IPS-NIHi7 (cell line): Measurements from ENCODE around the gene ZDHHC8.

Source experiments
- DNase-seq: peaks from one replicate; pipeline ENCODE4 v3.0.0; 2012; ENCODE audit warnings: mixed read lengths; ENCODE audit errors: extremely low spot score

The ZDHHC8 gene

DNA sequence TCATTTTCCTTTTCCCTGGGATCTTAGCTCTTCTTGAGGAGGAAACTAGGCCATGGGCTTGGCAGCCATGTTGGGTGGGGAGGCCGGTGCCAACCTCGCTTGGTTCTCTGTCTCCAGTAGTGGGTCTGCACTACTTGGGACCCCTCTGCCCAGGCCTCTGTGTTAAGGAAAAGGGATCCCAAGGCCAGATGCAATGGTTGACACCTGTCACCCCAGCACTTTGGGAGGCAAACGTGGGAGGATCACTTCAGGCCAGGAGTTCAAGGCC is 1.9 kb upstream of the ZDHHC8 start:
- no peak for DNase-seq

DNA sequence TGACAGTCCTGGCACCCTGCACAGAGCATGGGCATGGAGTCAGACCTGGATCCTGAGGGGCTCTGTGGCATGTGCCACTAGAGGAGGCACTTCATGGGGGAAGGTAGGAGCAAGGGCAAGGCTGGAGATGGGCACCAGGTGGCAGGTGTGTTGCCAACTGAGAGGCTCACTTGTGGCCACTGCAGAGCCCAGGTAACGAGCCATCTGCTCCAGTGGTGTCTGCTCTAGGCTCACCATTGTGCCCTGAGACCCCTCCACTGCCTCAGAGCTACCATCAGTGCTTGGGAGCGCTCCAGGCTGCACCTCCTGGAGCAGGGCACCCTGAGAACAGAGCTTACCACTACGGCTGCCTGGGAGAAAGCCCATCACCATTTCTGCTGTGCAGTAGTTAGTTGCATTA is 1.3 kb upstream of the ZDHHC8 start:
- no peak for DNase-seq

GRCh38 chr22:20130731-20131596 is 640 bp upstream of the ZDHHC8 start:
- peak; percentile 81 for DNase-seq

GRCh38 chr22:20131859-20132685 is 468 bp downstream of the ZDHHC8 start:
- no peak for DNase-seq

DNA sequence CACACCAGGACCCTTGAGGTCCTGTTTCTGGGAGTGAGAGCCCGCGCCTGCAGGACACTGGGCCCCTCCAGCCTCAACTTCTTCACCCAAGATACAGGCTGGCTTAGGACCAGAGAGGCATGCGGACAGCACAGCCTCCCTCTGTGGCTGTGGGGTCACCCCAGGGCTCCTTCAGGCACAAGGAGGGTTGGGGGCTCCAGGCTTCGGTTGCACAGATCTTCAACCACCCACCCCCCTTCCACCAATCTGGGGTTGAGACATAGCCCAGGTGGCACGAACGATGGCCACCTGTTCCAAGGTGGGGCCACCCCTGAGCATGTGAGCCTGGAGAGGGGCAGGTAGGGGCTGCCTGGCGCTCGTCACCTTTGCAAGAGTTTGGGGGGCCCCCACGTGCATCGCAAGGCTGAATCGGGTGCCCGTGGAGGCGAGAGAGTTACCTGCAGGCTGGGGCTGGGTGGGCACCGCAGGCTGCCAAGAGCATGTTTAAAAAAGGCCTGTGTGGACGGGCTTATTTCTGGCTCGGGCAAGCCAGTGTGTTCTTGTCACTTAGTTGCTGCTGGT is 1.2 kb downstream of the ZDHHC8 start:
- no peak for DNase-seq

DNA sequence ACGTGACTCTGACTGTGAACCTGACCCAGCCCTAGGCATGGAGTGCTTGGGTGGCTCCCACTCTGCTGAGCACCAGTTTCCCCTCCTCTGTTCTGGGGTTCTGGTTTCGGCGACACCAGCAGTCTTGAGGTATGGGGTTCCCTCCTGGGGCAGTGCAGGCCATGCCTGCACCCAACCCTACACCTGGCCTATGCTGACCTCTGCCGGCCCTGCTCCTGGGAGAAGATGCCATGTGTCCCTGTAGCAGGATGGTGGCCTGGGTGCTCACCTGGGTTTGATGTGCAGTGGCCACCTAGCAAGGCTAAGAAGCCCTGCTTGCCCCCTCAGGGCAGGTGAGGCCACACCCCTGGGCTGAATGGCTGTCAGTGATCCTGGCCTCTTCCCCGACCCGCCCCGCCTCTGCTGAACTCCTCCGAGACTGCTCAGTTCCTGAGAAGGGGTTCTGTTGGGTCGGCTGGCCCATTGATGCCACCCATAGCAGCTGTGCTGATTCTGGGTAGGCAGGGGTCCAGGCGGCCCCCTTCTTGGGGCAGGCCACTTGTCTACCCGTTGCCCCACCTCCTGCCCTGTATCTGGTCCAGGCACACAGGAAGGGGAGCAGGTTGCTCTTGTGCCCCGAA is 2.4 kb downstream of the ZDHHC8 start:
- DNase-seq, result no peak

- no peak for DNase-seq
Measured at GRCh38 chr22:20135265-20135664, 3.7 kb downstream of the ZDHHC8 start.

DNA sequence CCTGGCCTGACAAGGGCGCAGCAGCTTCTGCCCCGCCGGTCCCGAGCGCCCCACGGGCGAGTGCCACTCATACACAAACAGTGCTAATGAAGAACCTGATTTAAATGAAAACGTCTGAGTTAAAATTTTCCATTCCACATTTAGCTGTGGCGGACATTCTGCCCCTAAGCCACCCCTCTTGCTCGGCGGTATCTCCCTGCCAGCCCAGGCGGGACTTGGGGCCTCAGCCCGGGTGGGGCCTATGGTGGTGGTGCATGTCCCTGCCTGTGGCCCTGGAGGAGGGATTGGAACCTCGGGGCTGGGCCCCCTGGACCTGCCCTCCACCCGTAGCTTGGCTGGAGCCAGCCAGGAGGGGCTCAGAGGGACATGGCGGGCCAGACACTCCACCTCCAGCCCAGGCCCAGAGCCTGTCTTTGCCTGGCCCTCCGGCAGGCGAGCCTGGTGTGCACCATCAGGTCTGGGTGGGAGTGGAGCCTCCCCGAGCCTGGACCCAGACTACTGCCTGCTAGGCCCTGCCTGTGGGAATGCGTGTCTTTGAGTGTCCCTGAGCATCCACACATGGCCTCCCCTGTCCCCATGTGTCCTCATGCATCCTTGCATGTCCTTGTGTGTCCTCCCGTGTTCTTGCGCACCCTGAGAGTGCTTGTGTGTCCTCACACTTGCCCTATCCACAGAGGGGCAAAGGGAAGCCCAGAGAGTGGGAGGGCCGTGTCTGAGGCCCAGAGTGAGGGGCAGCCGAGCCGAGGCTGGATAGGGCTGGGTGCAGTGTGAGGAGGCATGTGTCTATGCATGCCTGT is 4.4 kb downstream of the ZDHHC8 start:
- no peak for DNase-seq

- DNase-seq, result no peak
Measured at GRCh38 chr22:20136603-20136873, 4.9 kb downstream of the ZDHHC8 start.

GRCh38 chr22:20137113-20137512 is 5.5 kb downstream of the ZDHHC8 start:
- no peak for DNase-seq

DNA sequence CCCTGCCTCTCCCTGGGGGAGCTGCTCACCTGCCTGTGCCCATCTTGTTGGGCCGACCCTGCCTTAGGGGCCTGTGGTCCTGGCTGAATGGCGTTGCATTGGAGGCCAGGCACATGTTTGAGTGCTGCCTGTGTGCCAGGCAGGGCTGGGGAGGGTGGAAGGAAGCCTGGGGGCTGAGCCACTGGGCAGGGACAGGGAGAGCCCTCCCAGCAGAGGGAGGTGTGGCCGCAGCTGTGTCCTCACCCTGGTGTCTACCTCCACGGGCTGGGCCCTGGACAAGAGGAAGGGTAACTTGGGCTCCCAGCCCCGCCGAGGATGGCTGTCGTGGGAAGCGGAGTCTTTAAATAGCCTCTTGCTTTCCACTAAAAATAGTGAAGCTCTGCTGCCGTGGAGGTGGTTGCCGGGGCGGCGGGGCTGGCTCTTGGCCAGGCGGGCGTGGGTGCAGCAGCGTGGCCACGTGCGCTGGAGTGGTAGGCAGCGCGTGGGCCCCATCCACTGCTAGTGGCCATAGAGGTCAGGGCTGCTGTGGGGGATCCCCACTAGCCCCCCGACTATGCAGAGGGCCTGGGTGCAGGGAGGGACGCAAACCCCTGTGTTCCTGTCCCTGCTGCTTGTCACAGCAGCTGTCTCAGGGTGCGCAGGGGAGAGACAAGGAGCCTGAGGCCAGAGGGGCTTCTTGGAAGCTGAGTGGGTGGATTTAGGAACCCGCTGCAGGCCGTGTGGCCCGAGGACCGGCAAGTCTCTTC is 6.2 kb downstream of the ZDHHC8 start:
- no peak for DNase-seq

DNA sequence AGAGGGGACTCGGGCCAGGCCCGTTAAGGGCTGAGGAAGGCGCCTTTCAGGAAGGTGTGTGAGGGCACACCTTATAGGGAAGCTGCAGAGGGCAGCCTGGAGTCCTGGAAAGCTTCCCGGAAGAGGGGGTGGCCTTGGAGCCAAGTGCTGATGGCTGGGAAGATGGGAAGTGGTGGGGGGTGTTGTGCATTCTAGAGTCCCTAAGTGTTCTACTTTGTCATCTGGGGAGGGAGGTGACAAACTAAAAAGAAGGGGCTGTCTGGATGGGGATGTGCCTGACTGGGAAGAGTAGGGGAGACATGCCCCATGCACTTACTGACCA is 6.8 kb downstream of the ZDHHC8 start:
- DNase-seq, result no peak

DNA sequence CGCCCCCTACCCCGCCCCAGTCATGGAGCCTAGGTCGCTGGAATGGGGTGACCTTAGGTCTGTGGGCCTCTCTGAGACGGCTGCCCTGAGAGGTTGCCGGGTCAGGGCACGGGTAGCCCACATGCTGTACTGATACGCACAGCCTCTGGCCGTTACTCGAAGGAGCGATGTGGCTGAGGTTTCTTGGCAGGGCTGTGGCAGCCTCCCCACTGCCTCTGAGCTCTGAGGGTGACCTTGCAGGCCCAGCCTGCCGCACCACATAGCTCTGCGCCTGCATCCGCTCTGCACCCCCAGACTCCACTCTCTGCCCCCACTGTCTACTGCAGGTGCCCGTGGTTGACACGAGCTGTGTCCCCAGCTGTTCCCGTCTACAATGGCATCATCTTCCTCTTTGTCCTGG is 7.3 kb downstream of the ZDHHC8 start:
- no peak for DNase-seq

DNA sequence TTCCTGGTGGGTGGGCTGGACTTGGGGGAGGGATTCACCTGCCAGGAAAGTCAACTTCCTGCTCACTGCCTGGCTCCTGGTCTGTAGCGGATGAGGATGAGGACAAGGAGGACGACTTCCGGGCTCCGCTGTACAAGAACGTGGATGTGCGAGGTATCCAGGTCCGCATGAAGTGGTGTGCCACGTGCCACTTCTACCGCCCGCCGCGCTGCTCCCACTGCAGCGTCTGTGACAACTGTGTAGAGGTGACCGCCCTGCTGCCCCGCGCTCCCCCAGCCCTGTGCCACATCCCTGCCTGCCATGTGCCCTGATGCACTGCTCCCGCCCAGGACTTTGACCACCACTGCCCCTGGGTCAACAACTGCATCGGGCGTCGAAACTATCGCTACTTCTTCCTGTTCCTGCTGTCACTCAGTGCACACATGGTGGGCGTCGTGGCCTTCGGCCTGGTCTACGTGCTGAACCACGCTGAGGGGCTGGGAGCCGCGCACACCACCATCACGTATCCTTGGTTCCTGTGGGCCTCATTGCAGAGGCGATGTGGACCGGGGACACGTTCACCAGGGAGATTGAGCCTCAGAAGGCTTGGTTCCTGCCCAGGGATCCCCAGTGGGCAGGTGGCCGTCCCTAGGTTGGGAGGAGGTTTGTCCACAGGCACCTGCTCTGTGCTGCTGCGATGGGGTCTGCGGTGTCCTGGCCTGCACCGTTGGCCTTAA is 7.9 kb downstream of the ZDHHC8 start:
- no peak for DNase-seq

GRCh38 chr22:20140107-20140445 is 8.5 kb downstream of the ZDHHC8 start:
- no peak for DNase-seq

- no peak for DNase-seq
Measured at GRCh38 chr22:20140521-20140964, 8.9 kb downstream of the ZDHHC8 start.

GRCh38 chr22:20141186-20142077 is 9.8 kb downstream of the ZDHHC8 start:
- DNase-seq, result no peak

- no peak for DNase-seq
Measured at GRCh38 chr22:20142711-20143621, 11.4 kb downstream of the ZDHHC8 start.
